PC-9 (cell line): Measurements from ENCODE around the gene ATP5PO. TPM values are rescaled to one million over a fixed set of nuclear protein-coding genes. Genes with fewer than 3 reads are reported as not detected.

ENCODE experiments used
- BruUV-seq: library from RNA; stranded (reverse); fragments of 400-500 nt; replicated peaks from 2 replicates; lab custom pipeline; 2021; lab: Mats Ljungman, UMichigan
- CTCF ChIA-PET: fragments of 300-600 bp; sonication (Branson Sonifier 250); formaldehyde crosslinking; loops from one replicate; lab custom pipeline; 2022; ENCODE audit warnings: antibody characterized with exemption; lab: Charles Lee
- POLR2A ChIA-PET: fragments of 300-600 bp; sonication (Branson Sonifier 250); formaldehyde crosslinking; loops from one replicate; lab custom pipeline; 2022; ENCODE audit warnings: antibody characterized with exemption; ENCODE audit not compliant: unreplicated experiment; lab: Charles Lee
- DNase-seq, 2 experiments: peaks; one replicate each; pipeline versions ENCODE4 v3.0.0 to v3.0.0-alpha.2; 2015 to 2022; ENCODE audit warnings: mixed read lengths in 1 of 2
- H2AFZ ChIP-seq: fragments of 200-600 bp; sonication (generic); 2 replicates; pipeline ENCODE4 v1.8.1; 2017; ENCODE audit warnings: antibody characterized with exemption
- H3F3A ChIP-seq: fragments of 200-600 bp; sonication (generic); 2 replicates; pipeline ENCODE4 v1.8.1; 2017; ENCODE audit warnings: antibody characterized with exemption, mild to moderate bottlenecking, low read depth; ENCODE audit not compliant: insufficient read depth
- H3K27ac ChIP-seq: fragments of 200-600 bp; sonication (generic); 2 replicates; pipeline ENCODE4 v1.6.1; 2016; ENCODE audit warnings: mixed run types
- H3K27me3 ChIP-seq: fragments of 200-600 bp; sonication (generic); 2 replicates; pipeline ENCODE4 v1.6.1; 2016; ENCODE audit warnings: low read depth, mixed run types; ENCODE audit not compliant: insufficient read depth
- H3K36me3 ChIP-seq: fragments of 200-600 bp; sonication (generic); 2 replicates; pipeline ENCODE4 v1.6.1; 2016; ENCODE audit warnings: low read depth, mixed run types
- H3K4me1 ChIP-seq: fragments of 200-600 bp; sonication (generic); replicated peaks from 2 replicates; pipeline ENCODE4 v1.6.1; 2016; ENCODE audit warnings: mixed run types; ENCODE audit not compliant: insufficient read depth
- H3K4me2 ChIP-seq: fragments of 200-600 bp; sonication (generic); 2 replicates; pipeline ENCODE4 v1.6.1; 2017; ENCODE audit warnings: mixed run types
- H3K4me3 ChIP-seq: fragments of 200-600 bp; sonication (generic); 2 replicates; pipeline ENCODE4 v1.6.1; 2016; ENCODE audit warnings: mixed run types
- H3K79me2 ChIP-seq: fragments of 200-600 bp; sonication (generic); 2 replicates; pipeline ENCODE4 v1.6.1; 2017; ENCODE audit warnings: low read depth, mixed run types
- H3K9me2 ChIP-seq: fragments of 200-600 bp; sonication (generic); 2 replicates; pipeline ENCODE4 v1.8.1; 2017; ENCODE audit warnings: mild to moderate bottlenecking; ENCODE audit not compliant: insufficient read depth
- H3K9me3 ChIP-seq: fragments of 200-600 bp; sonication (generic); 2 replicates; pipeline ENCODE4 v1.8.1; 2016; ENCODE audit warnings: low read depth; ENCODE audit not compliant: insufficient read depth
- H4K20me1 ChIP-seq: fragments of 200-600 bp; sonication (generic); 2 replicates; pipeline ENCODE4 v1.8.1; 2017; ENCODE audit not compliant: insufficient read depth
- CTCF ChIP-seq: fragments of 200-600 bp; sonication (generic); conservative IDR thresholded peaks from 2 replicates; pipeline ENCODE4 v1.6.1; 2017; ENCODE audit warnings: mixed run types, antibody characterized with exemption, mild to moderate bottlenecking, moderate library complexity
- EZH2 ChIP-seq: fragments of 200-600 bp; sonication (generic); IDR thresholded peaks from 2 replicates; pipeline ENCODE4 v1.8.0; 2017; ENCODE audit warnings: antibody characterized with exemption, low read depth
- intact Hi-C: fragments of 100-400 bp; cut with micrococcal nuclease; formaldehyde crosslinking; loops from one replicate; pipeline ENCODE4 v1.10.0; 2022; ENCODE audit not compliant: unreplicated experiment
- total RNA-seq: library from RNA; stranded (reverse); gene quantifications from 2 replicates; pipeline ENCODE4 v1.2.3, GENCODE V29; 2021

The ATP5PO gene
- total RNA-seq, 1 experiment from 2014 or later, result 134 TPM

GRCh38 chr21:33855190-33855589, 60.4 kb downstream of the ATP5PO start:
- H3K4me3 ChIP-seq, result no peak overlapping the region
- no peak for DNase-seq
- no peak overlapping the region for H2AFZ ChIP-seq
- TF ChIP-seq EZH2, result no peak
- no peak for TF ChIP-seq CTCF
- peaks cover 5% of the 10 kb centered on the region; the same call in 1 of the 2 replicates for H3F3A ChIP-seq
- no peak overlapping the region for H3K27ac ChIP-seq
- no peak overlapping the region for H3K4me2 ChIP-seq
- H3K27me3 ChIP-seq, result no peaks in the 10 kb centered on the region
- BruUV-seq, result no TSS peak
- no peaks in the 10 kb centered on the region for H4K20me1 ChIP-seq
- intact Hi-C loops, result no loop called here
- CTCF ChIA-PET, result interaction anchor here (0.6 kb wide), 1 partner anchor 12 kb away, joined by 8 read pairs; no protein-coding TSS in a partner anchor
- H3K9me3 ChIP-seq, result no peaks in the 10 kb centered on the region
- POLR2A ChIA-PET, result no interaction called here
- H3K79me2 ChIP-seq, result no peaks in the 10 kb centered on the region
- peaks cover 14% of the 10 kb centered on the region for H3K4me1 ChIP-seq
- no peaks in the 10 kb centered on the region for H3K36me3 ChIP-seq
- H3K9me2 ChIP-seq, result no peaks in the 10 kb centered on the region

GRCh38 chr21:33854604-33855003, 61.0 kb downstream of the ATP5PO start:
- BruUV-seq, result no TSS peak
- H2AFZ ChIP-seq, result no peak overlapping the region

More at GRCh38 chr21:33854604-33855003, 61.0 kb downstream of the ATP5PO start:
- Histone ChIP-seq H3K27ac (no peak overlapping the region), H3K4me3 (no peak overlapping the region), H3K79me2 (no peaks in the 10 kb centered on the region), H3K9me3 (no peaks in the 10 kb centered on the region), H3K36me3 (no peaks in the 10 kb centered on the region), H3K27me3 (no peaks in the 10 kb centered on the region), H3F3A (peaks cover 5% of the 10 kb centered on the region; the same call in 1 of the 2 replicates), H3K9me2 (no peaks in the 10 kb centered on the region), H4K20me1 (no peaks in the 10 kb centered on the region), H3K4me2 (no peak overlapping the region), H3K4me1 (peaks cover 14% of the 10 kb centered on the region)
- DNase-seq, result peak; percentile 53 to 60
- ChIA-PET POLR2A (no interaction called here), CTCF (no interaction called here)
- intact Hi-C loops, result no loop called here
- TF ChIP-seq EZH2 (no peak), CTCF (no peak)

Other genes with a start within 250 kb of the ATP5PO start
- 40.4 and 41.0 TPM in 2 replicates for gene MRPS6, start 157.8 kb upstream of the ATP5PO start, total RNA-seq
- gene SLC5A3, start 157.8 kb upstream of the ATP5PO start, total RNA-seq, result 7.0 and 8.8 TPM in 2 replicates